Sigmoid colon (tissue), 7 donors: ENCODE data around the gene MYO15A. TPM values are rescaled to one million over a fixed set of nuclear protein-coding genes. Genes with fewer than 3 reads are reported as not detected.

Experiments
- DNase-seq: peaks from one replicate; pipeline ENCODE4 v3.0.0-alpha.2; 2019
- H3K27ac ChIP-seq, 4 donors: fragments of 200-600 bp; sonication (generic); one replicate each; pipeline ENCODE4 v1.5.1; 2016 to 2019; ENCODE audit warnings: mild to moderate bottlenecking in 1 of 4
- H3K27me3 ChIP-seq, 3 donors: fragments of 200-600 bp; sonication (generic); one replicate each; pipeline ENCODE4 v1.5.1; 2019; ENCODE audit warnings: mild to moderate bottlenecking in 1 of 3
- H3K36me3 ChIP-seq, 4 donors: fragments of 200-600 bp; sonication (generic); one replicate each; pipeline ENCODE4 v1.5.1; 2016 to 2019
- H3K4me1 ChIP-seq, 4 donors: fragments of 200-600 bp; sonication (generic); one replicate each; pipeline ENCODE4 v1.5.1; 2017 to 2019
- H3K4me3 ChIP-seq, 4 donors: fragments of 200-600 bp; sonication (generic); one replicate each; pipeline ENCODE4 v1.5.1; 2017 to 2019; ENCODE audit warnings: mild to moderate bottlenecking in 2 of 4, moderate library complexity in 1 of 4
- H3K9me3 ChIP-seq, 4 donors: fragments of 200-600 bp in 3 of 4; sonication (generic) in 3 of 4; one replicate each; pipeline versions ENCODE4 v1.5.1 to v1.6.1; 2013 to 2019
- CTCF ChIP-seq, 4 experiments: fragments of 450-650 bp in 3 of 4; fragments of 200-600 bp in 1 of 4; IDR thresholded peaks; one replicate each; pipeline ENCODE4 v1.5.1; 2016 to 2019; ENCODE audit warnings: antibody characterized with exemption in 4 of 4, mild to moderate bottlenecking in 3 of 4, moderate library complexity in 2 of 4
- EP300 ChIP-seq, 4 donors: sonication (generic); formaldehyde crosslinking; IDR thresholded peaks; one replicate each; pipeline ENCODE4 v1.6.1; 2017; ENCODE audit warnings: antibody characterized with exemption in 4 of 4
- POLR2A ChIP-seq, 2 donors: fragments of 450-650 bp; IDR thresholded peaks; one replicate each; pipeline ENCODE4 v1.6.1; 2016; ENCODE audit warnings: antibody characterized with exemption in 2 of 2, mild to moderate bottlenecking in 2 of 2, moderate library complexity in 2 of 2
- POLR2AphosphoS5 ChIP-seq, 4 donors: sonication (generic); formaldehyde crosslinking; IDR thresholded peaks; one replicate each; pipeline ENCODE4 v1.6.1; 2017; ENCODE audit warnings: antibody characterized with exemption in 4 of 4
- WGBS, 2 donors: extraction: QIAGEN DNeasy Blood & Tissue Kit; methylation state at CpG; one replicate each; pipeline ENCODE4 v1.1.7; 2013; 5-methylcytosine and 5-hydroxymethylcytosine counted together
- intact Hi-C: fragments of 100-400 bp; cut with DNase I; formaldehyde crosslinking; loops from one replicate; pipeline ENCODE4 v1.15.1; 2023
- polyA plus RNA-seq, 3 donors: library from polyadenylated mRNA; stranded (reverse); fragments of 200-250 nt; gene quantifications; one replicate each; pipeline ENCODE4 v1.2.3, GENCODE V29; 2013
- total RNA-seq, 4 donors: library from RNA; depleted of rRNA; stranded (reverse); fragments of >200 nt; gene quantifications; one replicate each; pipeline ENCODE4 v1.1.0, GENCODE V29; 2016
- donor health status: healthy with polysubstance abuse.
- donor health status: Bipolar disorder and iron deficiency.
- donor health status: healthy.

MYO15A gene
- total and polyA plus RNA-seq, 7 donors: 0.60 to 3.6 (median 0.72) TPM; not detected in 1

GRCh38 chr17:18117533-18117932, 9.0 kb downstream of the MYO15A start:
- no peak for DNase-seq
- WGBS, 2 donors: 97 to 98% methylated on average over 1 of the region's 1 CpG

GRCh38 chr17:18117982-18118975, 9.7 kb downstream of the MYO15A start:
- Histone ChIP-seq H3K4me1 (no peaks in the 10 kb centered on the region), H3K27me3 (peaks cover 0 to 13% (median 0%) of the 10 kb centered on the region in 3 donors), H3K36me3 (no peaks in the 10 kb centered on the region), H3K27ac (no peak overlapping the region), H3K9me3 (peaks cover 0 to 2% (median 0%) of the 10 kb centered on the region in 4 donors), H3K4me3 (no peak overlapping the region)
- intact Hi-C loops: no loop called here
- TF ChIP-seq EP300 (IDR thresholded peaks at IDR 0.05): no peak
- WGBS, 2 donors: 91 to 92% methylated on average over 33 of the region's 33 CpGs
- DNase-seq: no peak

More at GRCh38 chr17:18117533-18117932, 9.0 kb downstream of the MYO15A start:
- TF ChIP-seq EP300 (IDR thresholded peaks at IDR 0.05): no peak
- TF ChIP-seq CTCF (IDR thresholded peaks at IDR 0.05): no peak
- no peak for TF ChIP-seq POLR2A (IDR thresholded peaks at IDR 0.05)
- TF ChIP-seq POLR2AphosphoS5 (IDR thresholded peaks at IDR 0.05): no peak
- no peaks in the 10 kb centered on the region for H3K4me1 ChIP-seq
- no peak overlapping the region for H3K27ac ChIP-seq
- H3K27me3 ChIP-seq: peaks cover 0 to 12% (median 0%) of the 10 kb centered on the region in 3 donors
- intact Hi-C loops: no loop called here
- H3K9me3 ChIP-seq: peaks cover 0 to 2% (median 0%) of the 10 kb centered on the region in 4 donors
- H3K4me3 ChIP-seq: no peak overlapping the region
- no peaks in the 10 kb centered on the region for H3K36me3 ChIP-seq

GRCh38 chr17:18119166-18119745, 10.7 kb downstream of the MYO15A start:
- Histone ChIP-seq H3K27ac (no peak overlapping the region), H3K36me3 (no peaks in the 10 kb centered on the region), H3K4me1 (no peaks in the 10 kb centered on the region), H3K27me3 (peaks cover 0 to 16% (median 0%) of the 10 kb centered on the region in 3 donors), H3K4me3 (no peak overlapping the region), H3K9me3 (peaks cover 0 to 2% (median 0%) of the 10 kb centered on the region in 4 donors)
- intact Hi-C loops: no loop called here
- TF ChIP-seq POLR2A (IDR thresholded peaks at IDR 0.05) (no peak), CTCF (IDR thresholded peaks at IDR 0.05) (no peak), EP300 (IDR thresholded peaks at IDR 0.05) (no peak)
- DNase-seq: no peak
- WGBS, 2 donors: 97 to 98% methylated on average over 57 of the region's 57 CpGs

- Histone ChIP-seq H3K27ac (no peak overlapping the region), H3K9me3 (peaks cover 0 to 2% (median 0%) of the 10 kb centered on the region in 4 donors), H3K36me3 (no peaks in the 10 kb centered on the region), H3K27me3 (peaks cover 0 to 11% (median 0%) of the 10 kb centered on the region in 3 donors), H3K4me3 (no peak overlapping the region), H3K4me1 (no peaks in the 10 kb centered on the region)
- WGBS, 2 donors: 99% methylated on average over 30 of the region's 30 CpGs
- no peak for TF ChIP-seq CTCF (IDR thresholded peaks at IDR 0.05)
- TF ChIP-seq POLR2A (IDR thresholded peaks at IDR 0.05): no peak
- no peak for TF ChIP-seq EP300 (IDR thresholded peaks at IDR 0.05)
- TF ChIP-seq POLR2AphosphoS5 (IDR thresholded peaks at IDR 0.05): no peak
- intact Hi-C loops: no loop called here
- DNase-seq: no peak
Measured at GRCh38 chr17:18119938-18120337, 11.4 kb downstream of the MYO15A start.

- no peak overlapping the region for H3K4me3 ChIP-seq
- H3K36me3 ChIP-seq: no peaks in the 10 kb centered on the region
- no peak overlapping the region for H3K27ac ChIP-seq
- peaks cover 0 to 6% (median 0%) of the 10 kb centered on the region in 3 donors for H3K27me3 ChIP-seq
- WGBS, 2 donors: 90 to 95% methylated on average over 68 of the region's 68 CpGs
- TF ChIP-seq CTCF (IDR thresholded peaks at IDR 0.05): no peak
- no peak for TF ChIP-seq POLR2AphosphoS5 (IDR thresholded peaks at IDR 0.05)
- TF ChIP-seq EP300 (IDR thresholded peaks at IDR 0.05): no peak
- no peak for TF ChIP-seq POLR2A (IDR thresholded peaks at IDR 0.05)
- H3K9me3 ChIP-seq: peaks cover 0 to 2% (median 0%) of the 10 kb centered on the region in 4 donors
- intact Hi-C loops: no loop called here
- H3K4me1 ChIP-seq: no peaks in the 10 kb centered on the region
- no peak for DNase-seq
Measured at GRCh38 chr17:18120461-18121017, 12.0 kb downstream of the MYO15A start.
